H9 (cell line): ENCODE results near the gene PCDHB12. TPM values are rescaled to one million over a fixed set of nuclear protein-coding genes. Genes with fewer than 3 reads are reported as not detected.
"Not testable (repeated sequence)": the region's sequence is repeated elsewhere in the genome, so short reads cannot be mapped to it uniquely, and the experiment has no call there.

Experiments used
- DNase-seq: peaks from one replicate; pipeline ENCODE4 v3.0.0-alpha.2; 2017
- H2AFZ ChIP-seq: one replicate; pipeline ENCODE4 v1.6.1; 2013; ENCODE audit warnings: mild to moderate bottlenecking, low read length, control low read depth, moderate library complexity
- H2AK5ac ChIP-seq: 2 replicates; pipeline ENCODE4 v1.6.1; 2013; ENCODE audit warnings: low read length, control low read depth, mixed read lengths; ENCODE audit not compliant: insufficient read length
- H2BK120ac ChIP-seq: one replicate; pipeline ENCODE4 v1.6.1; 2013; ENCODE audit warnings: low read depth, mild to moderate bottlenecking, low read length, control low read depth, inconsistent platforms; ENCODE audit not compliant: poor library complexity, severe bottlenecking
- H2BK12ac ChIP-seq: 2 replicates; pipeline ENCODE4 v1.6.1; 2013; ENCODE audit warnings: low read length, control low read depth, mixed read lengths, low read depth; ENCODE audit not compliant: insufficient read length
- H2BK15ac ChIP-seq: 2 replicates; pipeline ENCODE4 v1.6.1; 2013; ENCODE audit warnings: low read depth, low read length, control low read depth
- H2BK20ac ChIP-seq: one replicate; pipeline ENCODE4 v1.6.1; 2013; ENCODE audit warnings: low read depth, mild to moderate bottlenecking, low read length, control low read depth, inconsistent platforms; ENCODE audit not compliant: poor library complexity, severe bottlenecking
- H2BK5ac ChIP-seq: 2 replicates; pipeline ENCODE4 v1.6.1; 2013; ENCODE audit warnings: low read length, control low read depth, mixed read lengths; ENCODE audit not compliant: insufficient read length
- H3K14ac ChIP-seq: 2 replicates; pipeline ENCODE4 v1.6.1; 2013; ENCODE audit warnings: low read length, control low read depth; ENCODE audit not compliant: insufficient read depth
- H3K18ac ChIP-seq: 2 replicates; pipeline ENCODE4 v1.6.1; 2013; ENCODE audit warnings: low read depth, mild to moderate bottlenecking, mixed read lengths, low read length, control low read depth; ENCODE audit not compliant: insufficient read length
- H3K23ac ChIP-seq: 2 replicates; pipeline ENCODE4 v1.6.1; 2013; ENCODE audit warnings: low read length, control low read depth, mixed read lengths, low read depth; ENCODE audit not compliant: insufficient read length
- H3K23me2 ChIP-seq: 2 replicates; pipeline ENCODE4 v1.6.1; 2013; ENCODE audit warnings: low read depth, mild to moderate bottlenecking, mixed read lengths, low read length, control low read depth; ENCODE audit not compliant: insufficient read length, poor library complexity, severe bottlenecking
- H3K27ac ChIP-seq: 2 replicates; pipeline ENCODE4 v1.5.1; 2013; ENCODE audit warnings: low read length, control low read depth, mixed read lengths, low read depth; ENCODE audit not compliant: insufficient read length
- H3K27me3 ChIP-seq: 2 replicates; pipeline ENCODE4 v1.6.1; 2013; ENCODE audit warnings: low read length, control low read depth, inconsistent platforms; ENCODE audit not compliant: insufficient read depth
- H3K4ac ChIP-seq: 2 replicates; pipeline ENCODE4 v1.6.1; 2013; ENCODE audit warnings: low read depth, mild to moderate bottlenecking, control low read depth, inconsistent platforms, low read length, moderate library complexity
- H3K4me1 ChIP-seq: 2 replicates; pipeline ENCODE4 v1.6.1; 2013; ENCODE audit warnings: low read length, control low read depth, inconsistent platforms; ENCODE audit not compliant: insufficient read depth
- H3K4me2 ChIP-seq: 2 replicates; pipeline ENCODE4 v1.6.1; 2013; ENCODE audit warnings: low read length, control low read depth, mixed read lengths; ENCODE audit not compliant: insufficient read length, insufficient read depth
- H3K56ac ChIP-seq: 2 replicates; pipeline ENCODE4 v1.6.1; 2013; ENCODE audit warnings: low read depth, mild to moderate bottlenecking, mixed read lengths, low read length, control low read depth; ENCODE audit not compliant: insufficient read length
- H3K79me1 ChIP-seq: 2 replicates; pipeline ENCODE4 v1.6.1; 2013; ENCODE audit warnings: low read depth, mild to moderate bottlenecking, moderate library complexity, low read length, control low read depth, inconsistent platforms; ENCODE audit not compliant: insufficient read depth, poor library complexity, severe bottlenecking
- H3K79me2 ChIP-seq: 2 replicates; pipeline ENCODE4 v1.6.1; 2013; ENCODE audit warnings: low read length, control low read depth, inconsistent platforms; ENCODE audit not compliant: insufficient read depth
- H3K9ac ChIP-seq: 2 replicates; pipeline ENCODE4 v1.6.1; 2013; ENCODE audit warnings: low read length, control low read depth, mixed read lengths; ENCODE audit not compliant: insufficient read length; ENCODE audit errors: extremely low read depth
- H3K9me3 ChIP-seq: one replicate; pipeline ENCODE4 v1.6.1; 2013; ENCODE audit warnings: low read depth, low read length, inconsistent platforms; ENCODE audit not compliant: control insufficient read depth
- H3T11ph ChIP-seq: one replicate; pipeline ENCODE4 v1.6.1; 2013; ENCODE audit warnings: mild to moderate bottlenecking, low read length, control low read depth, inconsistent platforms
- H4K20me1 ChIP-seq: one replicate; pipeline ENCODE4 v1.6.1; 2013; ENCODE audit not compliant: control insufficient read depth, insufficient read length, insufficient read depth
- H4K5ac ChIP-seq: 2 replicates; pipeline ENCODE4 v1.6.1; 2013; ENCODE audit warnings: low read depth, mild to moderate bottlenecking, mixed read lengths, low read length, control low read depth; ENCODE audit not compliant: insufficient read length
- H4K8ac ChIP-seq: replicated peaks from 2 replicates; pipeline ENCODE4 v1.6.1; 2013; ENCODE audit warnings: low read length, control low read depth, mixed read lengths, low read depth; ENCODE audit not compliant: insufficient read length
- H4K91ac ChIP-seq: 2 replicates; pipeline ENCODE4 v1.6.1; 2013; ENCODE audit warnings: low read depth, mild to moderate bottlenecking, moderate library complexity, mixed read lengths, low read length, control low read depth; ENCODE audit not compliant: insufficient read length
- H3K27ac Mint-ChIP-seq, 3 experiments: 2 replicates in 2 of 3; 3 replicates in 1 of 3; pipeline ENCODE4 v1.8.0; 2020 to 2021; ENCODE audit warnings: mixed read lengths in 3 of 3, mild to moderate bottlenecking in 1 of 3, moderate library complexity in 1 of 3
- H3K27me3 Mint-ChIP-seq: 2 replicates; pipeline ENCODE4 v1.8.0; 2021; ENCODE audit warnings: low read depth, mild to moderate bottlenecking, moderate library complexity, mixed read lengths
- H3K36me3 Mint-ChIP-seq, 3 experiments: 2 replicates in 2 of 3; 3 replicates in 1 of 3; pipeline ENCODE4 v1.8.0; 2020 to 2021; ENCODE audit warnings: low read depth in 3 of 3, mixed read lengths in 3 of 3; ENCODE audit not compliant: insufficient read depth in 1 of 3
- H3K4me1 Mint-ChIP-seq, 2 experiments: 2 replicates each; pipeline ENCODE4 v1.8.0; 2020; ENCODE audit warnings: mixed read lengths in 2 of 2
- H3K4me3 Mint-ChIP-seq, 2 experiments: 2 replicates in 1 of 2; 3 replicates in 1 of 2; pipeline ENCODE4 v1.8.0; 2020 to 2021; ENCODE audit warnings: mild to moderate bottlenecking in 2 of 2, mixed read lengths in 2 of 2, moderate library complexity in 1 of 2
- H3K9me3 Mint-ChIP-seq, 2 experiments: 2 replicates in 1 of 2; 3 replicates in 1 of 2; pipeline ENCODE4 v1.8.0; 2020; ENCODE audit warnings: mild to moderate bottlenecking in 2 of 2, mixed read lengths in 2 of 2, moderate library complexity in 1 of 2
- WGBS: extraction: QIAGEN DNeasy Blood & Tissue Kit; methylation state at CpG from one replicate; pipeline ENCODE4 v1.1.7; 2013; ENCODE audit warnings: missing lambda C conversion rate, low lambda C conversion rate, mixed read lengths; ENCODE audit not compliant: insufficient read length; ENCODE audit errors: extremely low coverage; 5-methylcytosine and 5-hydroxymethylcytosine counted together
- total RNA-seq: library from RNA; stranded (reverse); gene quantifications from 2 replicates; pipeline ENCODE4 v1.2.1, GENCODE V29; 2021

Gene PCDHB12
- total RNA-seq, 1 experiment from 2014 or later = 3.1 TPM

DNA sequence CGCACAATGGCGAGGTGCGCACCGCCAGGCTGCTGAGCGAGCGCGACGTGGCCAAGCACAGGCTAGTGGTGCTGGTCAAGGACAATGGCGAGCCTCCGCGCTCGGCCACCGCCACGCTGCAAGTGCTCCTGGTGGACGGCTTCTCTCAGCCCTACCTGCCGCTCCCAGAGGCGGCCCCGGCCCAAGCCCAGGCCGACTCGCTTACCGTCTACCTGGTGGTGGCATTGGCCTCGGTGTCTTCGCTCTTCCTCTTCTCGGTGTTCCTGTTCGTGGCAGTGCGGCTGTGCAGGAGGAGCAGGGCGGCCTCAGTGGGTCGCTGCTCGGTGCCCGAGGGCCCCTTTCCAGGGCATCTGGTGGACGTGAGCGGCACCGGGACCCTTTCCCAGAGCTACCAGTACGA lies 38.9 kb downstream of the PCDHB12 start:
- H3K9me3 ChIP-seq, H3K27me3 Mint-ChIP-seq, H3K79me2 ChIP-seq, DNase-seq, H3K4me1 ChIP-seq, H2AFZ ChIP-seq, H4K20me1 ChIP-seq, H2BK20ac ChIP-seq, H2BK12ac ChIP-seq, H3K27ac Mint-ChIP-seq, H2BK15ac ChIP-seq, H3K18ac ChIP-seq, H4K91ac ChIP-seq, H3K79me1 ChIP-seq, H3K27me3 ChIP-seq, H3K9ac ChIP-seq, H4K8ac ChIP-seq, H3K14ac ChIP-seq, H3K23ac ChIP-seq, H2AK5ac ChIP-seq, H2BK5ac ChIP-seq, H4K5ac ChIP-seq, H3K4me3 Mint-ChIP-seq, H2BK120ac ChIP-seq, H3K23me2 ChIP-seq, H3K4ac ChIP-seq, H3K56ac ChIP-seq, H3K27ac ChIP-seq, H3K4me2 ChIP-seq, H3T11ph ChIP-seq: not testable (repeated sequence)
- Mint-ChIP-seq H3K36me3 (peaks cover 17 to 58% (median 33%) of the 10 kb centered on the region in 3 experiments), H3K4me1 (peaks cover 0 to 15% of the 10 kb centered on the region in 2 experiments; a peak in 2 of 4 replicates), H3K9me3 (peaks cover 58 to 76% of the 10 kb centered on the region in 2 experiments)
- whole genome bisulfite sequencing = no CpG with 5 or more reads among the region's 34 CpGs
